ENCODE measurements around the gene ONECUT3. TPM values are rescaled to one million over a fixed set of nuclear protein-coding genes. Genes with fewer than 3 reads are reported as not detected.

ONECUT3 gene
- total and polyA plus RNA-seq, 3 donors from 2014 or later: 0.13 to 0.39 (median 0.25) TPM

GRCh38 chr19:1807030-1807694 is 53.9 kb downstream of the ONECUT3 start:
- WGBS, 2 donors: 64 to 68% methylated on average over 20 to 28 of the region's 28 CpGs
- H3K27ac ChIP-seq: no peak overlapping the region
- no peaks in the 10 kb centered on the region for H3K36me3 ChIP-seq (ENCODE audit: low read depth, missing control alignments)
- no peaks in the 10 kb centered on the region for H3K27me3 ChIP-seq
- TF ChIP-seq POLR2A (IDR thresholded peaks at IDR 0.05) (no peak), CTCF (IDR thresholded peaks at IDR 0.05) (no peak)
- H3K4me3 ChIP-seq: no peak overlapping the region
- no peak for DNase-seq
- intact Hi-C loops (cut with DNase I; ENCODE audit: low total_unique reads): no loop called here
- H3K4me1 ChIP-seq: no peaks in the 10 kb centered on the region
- H3K9me3 ChIP-seq: no peaks in the 10 kb centered on the region

GRCh38 chr19:1807695-1808394 is 54.5 kb downstream of the ONECUT3 start:
- intact Hi-C loops (cut with DNase I; ENCODE audit: low total_unique reads): no loop called here
- no peak for TF ChIP-seq POLR2A (IDR thresholded peaks at IDR 0.05)
- TF ChIP-seq CTCF (IDR thresholded peaks at IDR 0.05): no peak
- H3K4me3 ChIP-seq: no peak overlapping the region
- no peak for DNase-seq
- H3K27ac ChIP-seq: no peak overlapping the region
- WGBS, 2 donors: 75 to 89% methylated on average over 24 to 30 of the region's 30 CpGs
- H3K36me3 ChIP-seq (ENCODE audit: low read depth, missing control alignments): no peaks in the 10 kb centered on the region
- H3K27me3 ChIP-seq: no peaks in the 10 kb centered on the region
- H3K9me3 ChIP-seq: no peaks in the 10 kb centered on the region
- H3K4me1 ChIP-seq: peaks cover 3% of the 10 kb centered on the region

- H3K27me3 ChIP-seq: no peaks in the 10 kb centered on the region
- H3K4me3 ChIP-seq: no peak overlapping the region
- peaks cover 8% of the 10 kb centered on the region for H3K4me1 ChIP-seq
- intact Hi-C loops (cut with DNase I; ENCODE audit: low total_unique reads): no loop called here
- 100% methylated on average over 2 of the region's 2 CpGs for WGBS, 2 donors
- TF ChIP-seq POLR2A (IDR thresholded peaks at IDR 0.05) (no peak), CTCF (IDR thresholded peaks at IDR 0.05) (no peak)
- DNase-seq: no peak
- H3K9me3 ChIP-seq: no peaks in the 10 kb centered on the region
- no peaks in the 10 kb centered on the region for H3K36me3 ChIP-seq (ENCODE audit: low read depth, missing control alignments)
- no peak overlapping the region for H3K27ac ChIP-seq
These were observed 55.1 kb downstream of the ONECUT3 start for GRCh38 chr19:1808395-1808731.

- TF ChIP-seq CTCF (IDR thresholded peaks at IDR 0.05) (no peak), POLR2A (IDR thresholded peaks at IDR 0.05) (no peak)
- intact Hi-C loops (cut with DNase I; ENCODE audit: low total_unique reads): no loop called here
- Histone ChIP-seq H3K4me3 (no peak overlapping the region), H3K27me3 (no peaks in the 10 kb centered on the region), H3K4me1 (peaks cover 13% of the 10 kb centered on the region), H3K36me3 (ENCODE audit: low read depth, missing control alignments) (no peaks in the 10 kb centered on the region), H3K27ac (no peak overlapping the region), H3K9me3 (no peaks in the 10 kb centered on the region)
- 87% methylated on average over 18 of the region's 18 CpGs for WGBS, 2 donors
- DNase-seq: no peak
These were observed 56.4 kb downstream of the ONECUT3 start for GRCh38 chr19:1809678-1810077.
